Activated naive CD4-positive, alpha-beta T cell treated with anti-CD3 and anti-CD28 coated beads, Interleukin-2, amount 50 U/mL, for 16 hours (primary cell): ENCODE results near the gene EIF1AY.
"Not testable (repeated sequence)": the region's sequence is repeated elsewhere in the genome, so short reads cannot be mapped to it uniquely, and the experiment has no call there.

ENCODE experiments used
- DNase-seq: peaks from one replicate; pipeline ENCODE4 v3.0.0-alpha.2; 2020

The EIF1AY gene

GRCh38 chrY:20575531-20576121 is at the start of gene EIF1AY:
TSS of gene EIF1AY (plus strand) at chrY:20575776. CDS start at chrY:20575872, 96 bp downstream.
- DNase-seq, result peak; percentile 84

- no peak for DNase-seq
Observed at GRCh38 chrY:20528435-20528834, 47.1 kb upstream of the EIF1AY start.

GRCh38 chrY:20538186-20538585 is 37.4 kb upstream of the EIF1AY start:
- DNase-seq, result no peak

GRCh38 chrY:20538933-20539332 is 36.6 kb upstream of the EIF1AY start:
- DNase-seq, result no peak

- DNase-seq, result no peak
Observed at GRCh38 chrY:20544451-20544960, 31.1 kb upstream of the EIF1AY start.

GRCh38 chrY:20546071-20546470 is 29.5 kb upstream of the EIF1AY start:
- DNase-seq, result no peak

- no peak for DNase-seq
Observed at GRCh38 chrY:20549289-20549688, 26.3 kb upstream of the EIF1AY start.

- DNase-seq, result no peak
Observed at GRCh38 chrY:20551840-20552239, 23.7 kb upstream of the EIF1AY start.

GRCh38 chrY:20552764-20553323 is 22.7 kb upstream of the EIF1AY start:
- DNase-seq, result not testable (repeated sequence)

- DNase-seq, result no peak
Observed at GRCh38 chrY:20555820-20556219, 19.8 kb upstream of the EIF1AY start.

GRCh38 chrY:20558677-20559076 is 16.9 kb upstream of the EIF1AY start:
- no peak for DNase-seq

- DNase-seq, result no peak
Observed at GRCh38 chrY:20559873-20560512, 15.6 kb upstream of the EIF1AY start.

GRCh38 chrY:20571306-20571705 is 4.3 kb upstream of the EIF1AY start:
- DNase-seq, result no peak

- no peak for DNase-seq
Observed at GRCh38 chrY:20576506-20576905, 930 bp downstream of the EIF1AY start.

- DNase-seq, result no peak
Observed at GRCh38 chrY:20578206-20578605, 2.6 kb downstream of the EIF1AY start.

- no peak for DNase-seq
Observed at GRCh38 chrY:20581687-20582086, 6.1 kb downstream of the EIF1AY start.

- no peak for DNase-seq
Observed at GRCh38 chrY:20586161-20586560, 10.6 kb downstream of the EIF1AY start.
